Adrenal gland (tissue), 12 donors: ENCODE data around the gene TSHZ2. TPM values are rescaled to one million over a fixed set of nuclear protein-coding genes. Genes with fewer than 3 reads are reported as not detected.

ENCODE experiments used
- DNase-seq, 7 donors: peaks; one replicate each; pipeline ENCODE4 v3.0.0-alpha.2; 2019 to 2020
- H3K27ac ChIP-seq, 5 donors: fragments of 200-600 bp; sonication (generic) in 4 of 5; 1 replicate in 3 of 5; 2 replicates in 2 of 5; pipeline versions ENCODE4 v1.5.1 to v1.8.0; 2016 to 2020; ENCODE audit warnings: mild to moderate bottlenecking in 1 of 5
- H3K27me3 ChIP-seq: fragments of 200-600 bp; 2 replicates; pipeline ENCODE4 v1.8.0; 2021
- H3K36me3 ChIP-seq, 2 donors: fragments of 200-600 bp; replicated peaks in 1 of 2; 1 replicate in 1 of 2; 2 replicates in 1 of 2; pipeline versions ENCODE4 v1.5.1 to v1.8.0; 2018 to 2022
- H3K4me1 ChIP-seq, 2 donors: fragments of 200-600 bp; replicated peaks in 1 of 2; 1 replicate in 1 of 2; 2 replicates in 1 of 2; pipeline versions ENCODE4 v1.5.1 to v1.8.0; 2018 to 2021
- H3K4me3 ChIP-seq, 4 donors: fragments of 200-600 bp; sonication (generic) in 3 of 4; one replicate each; pipeline ENCODE4 v1.5.1; 2016 to 2018
- H3K9me3 ChIP-seq, 3 donors: fragments of 200-600 bp; sonication (generic) in 1 of 3; replicated peaks in 1 of 3; 1 replicate in 2 of 3; 2 replicates in 1 of 3; pipeline versions ENCODE4 v1.5.1 to v1.8.0; 2016 to 2021
- POLR2A ChIP-seq, 2 donors: fragments of 450-650 bp; IDR thresholded peaks; one replicate each; pipeline ENCODE4 v1.6.1; 2017; ENCODE audit warnings: antibody characterized with exemption in 2 of 2, mild to moderate bottlenecking in 2 of 2, moderate library complexity in 1 of 2
- WGBS, 4 donors: extraction: QIAGEN DNeasy Blood & Tissue Kit in 2 of 4; methylation state at CpG; one replicate each; pipeline versions ENCODE4 v1.1.5 to v1.1.7; 2013 to 2017; 5-methylcytosine and 5-hydroxymethylcytosine counted together
- intact Hi-C, 2 donors: fragments of 100-400 bp; cut with DNase I; formaldehyde crosslinking; loops; one replicate each; pipeline versions ENCODE4 v1.14.1 to v1.15.0; 2022 to 2023
- polyA plus RNA-seq, 3 donors: library from polyadenylated mRNA; stranded (reverse); fragments of 200-250 nt in 2 of 3; fragments of 350-450 nt in 1 of 3; fragmentation: Illumina TruSeq in 1 of 3; extraction: RNeasy Lipid Tissue Mini Kit (QIAGEN cat#74804) in 1 of 3; gene quantifications; one replicate each; pipeline ENCODE4 v1.2.3, GENCODE V29; 2013 to 2014
- total RNA-seq, 9 donors: library from RNA; depleted of rRNA in 4 of 9; stranded (reverse); fragments of >200 nt in 4 of 9; fragments of 120-200 nt in 1 of 9; fragmentation: NEBNext Ultra II Directional in 1 of 9; extraction: Animal tissue kit (Norgen Biotek cat#: 25700) in 1 of 9; gene quantifications; one replicate each; pipeline versions ENCODE4 v1.1.0 to v1.2.4, GENCODE V29; 2013 to 2023
- TF ChIP-seq, protein P1 (sequence below), 6 experiments: fragments of 450-650 bp in 4 of 6; fragments of 200-600 bp in 2 of 6; sonication (generic) in 1 of 6; IDR thresholded peaks; 1 replicate in 5 of 6; 2 replicates in 1 of 6; pipeline versions ENCODE4 v1.5.1 to v1.8.0; 2016 to 2021; ENCODE audit warnings: antibody characterized with exemption in 6 of 6, mild to moderate bottlenecking in 2 of 6, moderate library complexity in 1 of 6
- donor health status: healthy with polysubstance abuse.
- donor health status: Bipolar disorder and iron deficiency.
- donor health status: DM: yes; HTN: yes; CAD: no.
- donor health status: DM: no; HTN: no; CAD: no.
- donor health status: DM: no; HTN: no; CAD: no.
- donor health status: DM: yes; HTN: yes; CAD: no.

Gene TSHZ2
- total and polyA plus RNA-seq, 12 donors = 20.5 to 87.1 (median 52.4) TPM

DNA sequence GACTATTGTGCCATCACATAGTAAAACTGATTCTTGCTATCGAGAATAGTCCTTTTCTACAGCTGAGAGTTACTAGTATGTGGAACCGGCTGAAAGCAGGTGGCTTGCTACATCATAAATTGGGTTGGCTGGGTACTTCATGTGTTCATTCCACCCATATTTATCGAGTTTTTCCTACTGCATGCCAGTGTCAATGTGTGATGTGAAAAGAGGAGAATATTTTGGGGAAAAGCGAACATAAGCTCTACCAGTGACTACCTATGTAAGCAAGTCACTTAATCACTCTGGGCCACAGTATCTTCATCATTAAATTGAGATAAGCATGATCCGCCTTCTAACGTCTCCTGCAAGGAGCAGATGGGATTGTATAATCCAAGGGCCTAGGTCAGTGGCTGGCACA, 61.0 kb downstream of the TSHZ2 start:
- H3K27me3 ChIP-seq = no peaks in the 10 kb centered on the region
- no peak for DNase-seq
- intact Hi-C loops = no loop called here
- peak overlapping the region in 3 of 5 donors; percentile 5 to 72 (median 39) for H3K27ac ChIP-seq
- WGBS, 4 donors = 75 to 88% (median 83%) methylated on average over 6 of the region's 6 CpGs
- no peak overlapping the region for H3K4me3 ChIP-seq
- H3K9me3 ChIP-seq = no peaks in the 10 kb centered on the region
- TF ChIP-seq POLR2A (IDR thresholded peaks at IDR 0.05) = no peak
- TF ChIP-seq, protein P1, sequence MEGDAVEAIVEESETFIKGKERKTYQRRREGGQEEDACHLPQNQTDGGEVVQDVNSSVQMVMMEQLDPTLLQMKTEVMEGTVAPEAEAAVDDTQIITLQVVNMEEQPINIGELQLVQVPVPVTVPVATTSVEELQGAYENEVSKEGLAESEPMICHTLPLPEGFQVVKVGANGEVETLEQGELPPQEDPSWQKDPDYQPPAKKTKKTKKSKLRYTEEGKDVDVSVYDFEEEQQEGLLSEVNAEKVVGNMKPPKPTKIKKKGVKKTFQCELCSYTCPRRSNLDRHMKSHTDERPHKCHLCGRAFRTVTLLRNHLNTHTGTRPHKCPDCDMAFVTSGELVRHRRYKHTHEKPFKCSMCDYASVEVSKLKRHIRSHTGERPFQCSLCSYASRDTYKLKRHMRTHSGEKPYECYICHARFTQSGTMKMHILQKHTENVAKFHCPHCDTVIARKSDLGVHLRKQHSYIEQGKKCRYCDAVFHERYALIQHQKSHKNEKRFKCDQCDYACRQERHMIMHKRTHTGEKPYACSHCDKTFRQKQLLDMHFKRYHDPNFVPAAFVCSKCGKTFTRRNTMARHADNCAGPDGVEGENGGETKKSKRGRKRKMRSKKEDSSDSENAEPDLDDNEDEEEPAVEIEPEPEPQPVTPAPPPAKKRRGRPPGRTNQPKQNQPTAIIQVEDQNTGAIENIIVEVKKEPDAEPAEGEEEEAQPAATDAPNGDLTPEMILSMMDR (IDR thresholded peaks at IDR 0.05) = no peak
- H3K36me3 ChIP-seq = no peaks in the 10 kb centered on the region
- peaks cover 0 to 19% of the 10 kb centered on the region in 2 donors for H3K4me1 ChIP-seq

- Histone ChIP-seq H3K27ac (no peak overlapping the region), H3K27me3 (no peaks in the 10 kb centered on the region), H3K4me3 (no peak overlapping the region), H3K9me3 (no peaks in the 10 kb centered on the region), H3K4me1 (peaks cover 0 to 19% of the 10 kb centered on the region in 2 donors), H3K36me3 (no peaks in the 10 kb centered on the region)
- 63 to 74% (median 67%) methylated on average over 3 of the region's 3 CpGs for WGBS, 4 donors
- no peak for DNase-seq
- intact Hi-C loops = no loop called here
- no peak for TF ChIP-seq POLR2A (IDR thresholded peaks at IDR 0.05)
- TF ChIP-seq, protein P1 (IDR thresholded peaks at IDR 0.05) = no peak
Observed at GRCh38 chr20:53034899-53035298, 62.7 kb downstream of the TSHZ2 start.

DNA sequence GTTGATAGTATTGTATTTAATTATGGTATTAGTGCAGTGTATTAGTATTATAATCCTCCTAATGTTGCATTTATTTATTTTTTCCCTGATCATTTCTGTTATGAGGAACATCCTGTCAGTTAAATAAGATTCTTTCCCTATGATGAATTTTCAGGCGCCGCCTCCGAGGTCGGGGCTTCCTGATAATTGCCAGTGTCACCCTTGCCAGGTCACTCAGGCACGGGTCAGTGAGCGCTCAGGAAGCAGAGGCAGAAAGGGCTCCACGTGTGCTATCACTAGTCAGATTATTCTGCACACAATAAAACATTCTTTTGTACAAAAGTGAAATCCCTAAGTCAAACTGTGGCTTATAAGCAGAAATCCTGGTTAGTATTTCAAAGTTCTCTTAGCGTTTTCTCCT, 64.8 kb downstream of the TSHZ2 start:
- peaks cover 9 to 29% of the 10 kb centered on the region in 2 donors for H3K4me1 ChIP-seq
- 37 to 52% (median 44%) methylated on average over 8 of the region's 8 CpGs for WGBS, 4 donors
- intact Hi-C loops = no loop called here
- TF ChIP-seq, protein P1 (IDR thresholded peaks at IDR 0.05) = no peak
- TF ChIP-seq POLR2A (IDR thresholded peaks at IDR 0.05) = no peak
- H3K4me3 ChIP-seq = no peak overlapping the region
- H3K27ac ChIP-seq = no peak overlapping the region
- H3K9me3 ChIP-seq = no peaks in the 10 kb centered on the region
- no peaks in the 10 kb centered on the region for H3K27me3 ChIP-seq
- no peaks in the 10 kb centered on the region for H3K36me3 ChIP-seq
- peak in 3 of 7 donors; percentile 27 to 32 (median 30) for DNase-seq

GRCh38 chr20:53037621-53038020, 65.5 kb downstream of the TSHZ2 start:
- intact Hi-C loops = no loop called here
- Histone ChIP-seq H3K36me3 (no peaks in the 10 kb centered on the region), H3K4me1 (peaks cover 9 to 25% of the 10 kb centered on the region in 2 donors), H3K9me3 (no peaks in the 10 kb centered on the region), H3K4me3 (no peak overlapping the region), H3K27ac (no peak overlapping the region), H3K27me3 (no peaks in the 10 kb centered on the region)
- 90 to 96% (median 94%) methylated on average over 5 to 10 of the region's 10 CpGs for WGBS, 4 donors
- DNase-seq = no peak
- TF ChIP-seq, protein P1 (IDR thresholded peaks at IDR 0.05) = no peak
- no peak for TF ChIP-seq POLR2A (IDR thresholded peaks at IDR 0.05)
